EL (cell line): ENCODE results near the gene ITPA.

Experiments used
- DNase-seq: peaks from one replicate; pipeline ENCODE4 v3.0.0-alpha.2; 2016

ITPA gene

GRCh38 chr20:3229798-3230197, 20.5 kb downstream of the ITPA start:
- DNase-seq, result no peak

GRCh38 chr20:3231116-3231515, 21.8 kb downstream of the ITPA start:
- no peak for DNase-seq

- DNase-seq, result no peak
Observed at GRCh38 chr20:3231889-3232588, 22.7 kb downstream of the ITPA start.

- no peak for DNase-seq
Observed at GRCh38 chr20:3233131-3233990, 24.1 kb downstream of the ITPA start.

- no peak for DNase-seq
Observed at GRCh38 chr20:3233991-3234498, 24.7 kb downstream of the ITPA start.

- peak; percentile 55 for DNase-seq
Observed at GRCh38 chr20:3235666-3236324, 26.5 kb downstream of the ITPA start.

- DNase-seq, result no peak
Observed at GRCh38 chr20:3237011-3237957, 28.0 kb downstream of the ITPA start.

- no peak for DNase-seq
Observed at GRCh38 chr20:3237958-3238615, 28.8 kb downstream of the ITPA start.

GRCh38 chr20:3238616-3239025, 29.3 kb downstream of the ITPA start:
- DNase-seq, result peak; percentile 56

- peak; percentile 77 for DNase-seq
Observed at GRCh38 chr20:3239026-3239866, 29.9 kb downstream of the ITPA start, which contains the start of gene SLC4A11. Gene SLC4A11 (minus strand): TSS chr20:3239190. CDS start chr20:3239137, 53 bp downstream.

- DNase-seq, result peak; percentile 25
Observed at GRCh38 chr20:3239867-3240775, 30.8 kb downstream of the ITPA start.

- DNase-seq, result no peak
Observed at GRCh38 chr20:3240776-3241363, 31.6 kb downstream of the ITPA start.

- DNase-seq, result no peak
Observed at GRCh38 chr20:3242172-3242692, 32.9 kb downstream of the ITPA start.

- DNase-seq, result no peak
Observed at GRCh38 chr20:3243718-3244358, 34.5 kb downstream of the ITPA start.

GRCh38 chr20:3244613-3245012, 35.3 kb downstream of the ITPA start:
- no peak for DNase-seq

- DNase-seq, result no peak
Observed at GRCh38 chr20:3245156-3245555, 35.9 kb downstream of the ITPA start.

- no peak for DNase-seq
Observed at GRCh38 chr20:3245711-3246110, 36.4 kb downstream of the ITPA start.

GRCh38 chr20:3246682-3247081, 37.4 kb downstream of the ITPA start:
- no peak for DNase-seq
